Measurements from ENCODE around the gene HK2.
"Not testable (repeated sequence)": the region's sequence is repeated elsewhere in the genome, so short reads cannot be mapped to it uniquely, and the experiment has no call there.

Gene HK2

GRCh38 chr2:74889159-74889558 is 55.2 kb downstream of the HK2 start:
- Histone ChIP-seq H3K27ac (no peak overlapping the region), H3K4me3 (no peak overlapping the region)

- no peak overlapping the region for H3K4me3 ChIP-seq
- H3K27ac ChIP-seq = no peak overlapping the region
Measured at GRCh38 chr2:74890711-74891110, 56.8 kb downstream of the HK2 start.

- Histone ChIP-seq H3K4me3 (no peak overlapping the region), H3K27ac (no peak overlapping the region)
Measured at GRCh38 chr2:74891136-74891764, 57.3 kb downstream of the HK2 start.

- not testable (repeated sequence) for H3K4me3 ChIP-seq, H3K27ac ChIP-seq
Measured at GRCh38 chr2:74891816-74892215, 57.9 kb downstream of the HK2 start.

- Histone ChIP-seq H3K4me3 (no peak overlapping the region), H3K27ac (no peak overlapping the region)
Measured at GRCh38 chr2:74892609-74893008, 58.7 kb downstream of the HK2 start.

- H3K27ac ChIP-seq = peak overlapping the region in 6 of 21 experiments; percentile 11 to 53 (median 41)
- no peak overlapping the region for H3K4me3 ChIP-seq
Measured at GRCh38 chr2:74893332-74893731, 59.4 kb downstream of the HK2 start.

- Histone ChIP-seq H3K27ac (peak overlapping the region in 3 of 21 experiments; percentile 21 to 33 (median 32)), H3K4me3 (no peak overlapping the region)
Measured at GRCh38 chr2:74894272-74894981, 60.5 kb downstream of the HK2 start.

GRCh38 chr2:74895001-74895400 is 61.1 kb downstream of the HK2 start:
- H3K4me3 ChIP-seq = no peak overlapping the region
- H3K27ac ChIP-seq = peak overlapping the region in 1 of 21 experiments; percentile 32

- no peak overlapping the region for H3K27ac ChIP-seq
Measured at GRCh38 chr2:74896232-74896631, 62.3 kb downstream of the HK2 start.

GRCh38 chr2:74900225-74900624 is 66.3 kb downstream of the HK2 start:
- not testable (repeated sequence) for H3K27ac ChIP-seq, H3K4me3 ChIP-seq

More at GRCh38 chr2:74896232-74896631, 62.3 kb downstream of the HK2 start:
- no peak overlapping the region for H3K4me3 ChIP-seq

- Histone ChIP-seq H3K27ac (no peak overlapping the region), H3K4me3 (no peak overlapping the region)
Measured at GRCh38 chr2:74902281-74902860, 68.4 kb downstream of the HK2 start.

GRCh38 chr2:74906395-74906794 is 72.5 kb downstream of the HK2 start:
- no peak overlapping the region for H3K27ac ChIP-seq
- no peak overlapping the region for H3K4me3 ChIP-seq

- not testable (repeated sequence) for H3K4me3 ChIP-seq, H3K27ac ChIP-seq
Measured at GRCh38 chr2:74907560-74907959, 73.6 kb downstream of the HK2 start.

- Histone ChIP-seq H3K4me3 (peak overlapping the region in 2 of 7 experiments; percentile 14 to 19), H3K27ac (no peak overlapping the region)
Measured at GRCh38 chr2:74908748-74909444, 75.0 kb downstream of the HK2 start.

- Histone ChIP-seq H3K27ac (no peak overlapping the region), H3K4me3 (no peak overlapping the region)
Measured at GRCh38 chr2:74910245-74910644, 76.3 kb downstream of the HK2 start.

GRCh38 chr2:74911061-74911460 is 77.1 kb downstream of the HK2 start:
- Histone ChIP-seq H3K27ac (no peak overlapping the region), H3K4me3 (no peak overlapping the region)

GRCh38 chr2:74915743-74916142 is 81.8 kb downstream of the HK2 start:
- no peak overlapping the region for H3K27ac ChIP-seq
- H3K4me3 ChIP-seq = no peak overlapping the region

- Histone ChIP-seq H3K4me3 (no peak overlapping the region), H3K27ac (no peak overlapping the region)
Measured at GRCh38 chr2:74916394-74916793, 82.5 kb downstream of the HK2 start.

- no peak overlapping the region for H3K27ac ChIP-seq
- H3K4me3 ChIP-seq = no peak overlapping the region
Measured at GRCh38 chr2:74917702-74918619, 84.0 kb downstream of the HK2 start.
